ENCODE data around the gene MYH6. TPM values are rescaled to one million over a fixed set of nuclear protein-coding genes. Genes with fewer than 3 reads are reported as not detected.

Gene MYH6
- total and polyA plus RNA-seq, 2 donors (not counting 1 experiment from before 2014, with no cell fraction given): not detected

- Histone ChIP-seq H2AFZ (ENCODE audit: insufficient read depth, low read depth, low read length, poor library complexity, severe bottlenecking) (no peak overlapping the region), H3K27me3 (replicated peaks in 1 of 4; ENCODE audit: control extremely low read depth in 1 of 4, control insufficient read depth in 3 of 4, insufficient read depth in 4 of 4, low read length in 3 of 4) (peaks cover 0 to 33% (median 5%) of the 10 kb centered on the region in 4 experiments), H3K4me2 (replicated peaks; ENCODE audit: low read depth, low read length, poor library complexity, severe bottlenecking) (no peak overlapping the region), H3K4me1 (ENCODE audit: control insufficient read depth in 2 of 2, insufficient read depth in 2 of 2, low read length in 2 of 2) (no peaks in the 10 kb centered on the region), H3K9me3 (ENCODE audit: control extremely low read depth in 1 of 3, control insufficient read depth in 2 of 3, insufficient read depth in 1 of 3, low read length in 2 of 3) (peaks cover 0 to 3% (median 0%) of the 10 kb centered on the region in 3 donors), H3K79me2 (ENCODE audit: control insufficient read depth, insufficient read depth, low read length) (no peaks in the 10 kb centered on the region), H4K20me1 (ENCODE audit: control insufficient read depth, insufficient read depth, low read length, poor library complexity, severe bottlenecking) (no peaks in the 10 kb centered on the region), H3K9ac (ENCODE audit: low read length) (no peak overlapping the region), H3K4me3 (ENCODE audit: control extremely low read depth in 1 of 5, extremely low read depth in 1 of 5, insufficient read depth in 1 of 5, low read depth in 2 of 5, low read length in 4 of 5) (no peak overlapping the region), H3K27ac (ENCODE audit: low read length in 2 of 2) (no peak overlapping the region), H3K36me3 (replicated peaks in 1 of 2; ENCODE audit: control extremely low read depth in 1 of 2, control insufficient read depth in 1 of 2, extremely low read depth in 1 of 2, insufficient read depth in 2 of 2, low read length in 1 of 2) (no peaks in the 10 kb centered on the region)
- no peak for TF ChIP-seq EZH2 (IDR thresholded peaks at IDR 0.05; ENCODE audit: borderline replicate concordance, insufficient read depth, low read depth, low read length, poor library complexity, severe bottlenecking)
- TF ChIP-seq CTCF (IDR thresholded peaks at IDR 0.05): no peak
- WGBS (ENCODE audit: insufficient coverage): 5% methylated on average over 32 of the region's 51 CpGs
- Mint-ChIP-seq H3K9me3 (ENCODE audit: insufficient read depth) (no peaks in the 10 kb centered on the region), H3K27me3 (peaks cover 41% of the 10 kb centered on the region), H3K4me3 (no peak overlapping the region), H3K27ac (no peak overlapping the region), H3K4me1 (no peaks in the 10 kb centered on the region)
- ChIA-PET POLR2A (no interaction called here), CTCF (no interaction called here)
- DNase-seq (no peak), ATAC-seq (ENCODE audit: low read depth) (no peak)
- intact Hi-C loops (cut with micrococcal nuclease): no loop called here
Observed at GRCh38 chr14:23365732-23366425, 42.2 kb downstream of the MYH6 start.

DNA sequence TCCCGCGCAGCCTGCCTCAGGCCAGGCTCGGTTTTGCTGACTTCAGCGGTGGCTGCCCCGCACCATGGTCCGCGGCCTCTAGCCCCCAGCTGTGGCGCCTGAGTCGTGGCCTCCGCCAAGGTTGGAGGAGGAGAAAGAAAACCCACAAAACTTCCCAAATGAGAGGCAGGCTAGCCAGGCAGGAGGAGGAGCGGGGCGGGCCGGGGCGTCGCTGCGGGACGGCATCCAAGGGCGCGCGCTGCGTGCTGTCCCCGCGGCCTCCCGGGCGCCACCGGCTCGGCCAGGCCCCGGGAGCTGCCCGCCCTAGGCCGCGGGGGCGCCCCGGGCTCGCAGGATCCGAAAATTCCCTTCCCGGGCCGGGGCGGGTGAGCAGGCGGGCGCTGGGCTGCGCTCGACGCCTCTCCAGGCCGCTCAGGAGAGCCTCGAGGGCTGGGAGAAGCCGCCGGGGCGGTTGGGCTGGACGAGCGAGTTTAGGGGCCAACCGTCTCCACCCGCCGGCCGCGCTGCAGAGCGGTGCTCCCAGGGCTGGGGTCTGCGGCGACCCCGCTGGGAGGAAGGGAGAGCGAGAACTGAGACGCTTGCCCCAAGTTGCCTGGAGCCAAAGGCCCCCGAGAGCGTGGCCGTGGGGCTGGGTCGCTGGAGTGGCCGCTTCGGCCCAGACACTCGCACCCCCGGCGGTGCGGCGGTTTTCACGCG, 42.9 kb downstream of the MYH6 start, which contains the start of gene EFS:
EFS (minus strand) TSS at position 137 of the 696 bp plus-strand sequence. CDS start 147 bp downstream, outside the sequence.
- CTCF ChIA-PET: no interaction called here
- no peak within 1 kb of the TSS for H3K27ac Mint-ChIP-seq
- Histone ChIP-seq H4K20me1 (ENCODE audit: control insufficient read depth, insufficient read depth, low read length, poor library complexity, severe bottlenecking) (no peaks in the 10 kb centered on the region), H3K4me3 (ENCODE audit: control extremely low read depth in 1 of 5, extremely low read depth in 1 of 5, insufficient read depth in 1 of 5, low read depth in 2 of 5, low read length in 4 of 5) (no peak within 1 kb of the TSS), H3K27ac (ENCODE audit: low read length in 2 of 2) (no peak within 1 kb of the TSS), H3K9ac (ENCODE audit: low read length) (no peak within 1 kb of the TSS), H2AFZ (ENCODE audit: insufficient read depth, low read depth, low read length, poor library complexity, severe bottlenecking) (no peak within 1 kb of the TSS), H3K27me3 (replicated peaks in 1 of 4; ENCODE audit: control extremely low read depth in 1 of 4, control insufficient read depth in 3 of 4, insufficient read depth in 4 of 4, low read length in 3 of 4) (peaks cover 0 to 35% (median 3%) of the 10 kb centered on the region in 4 experiments), H3K36me3 (replicated peaks in 1 of 2; ENCODE audit: control extremely low read depth in 1 of 2, control insufficient read depth in 1 of 2, extremely low read depth in 1 of 2, insufficient read depth in 2 of 2, low read length in 1 of 2) (no peaks in the 10 kb centered on the region), H3K79me2 (ENCODE audit: control insufficient read depth, insufficient read depth, low read length) (no peaks in the 10 kb centered on the region), H3K4me2 (replicated peaks; ENCODE audit: low read depth, low read length, poor library complexity, severe bottlenecking) (no peak within 1 kb of the TSS), H3K9me3 (ENCODE audit: control extremely low read depth in 1 of 3, control insufficient read depth in 2 of 3, insufficient read depth in 1 of 3, low read length in 2 of 3) (peaks cover 0 to 3% (median 0%) of the 10 kb centered on the region in 3 donors), H3K4me1 (ENCODE audit: control insufficient read depth in 2 of 2, insufficient read depth in 2 of 2, low read length in 2 of 2) (no peaks in the 10 kb centered on the region)
- no peak for TF ChIP-seq CTCF (IDR thresholded peaks at IDR 0.05)
- TF ChIP-seq EZH2 (IDR thresholded peaks at IDR 0.05; ENCODE audit: borderline replicate concordance, insufficient read depth, low read depth, low read length, poor library complexity, severe bottlenecking): no peak
- H3K4me3 Mint-ChIP-seq: no peak within 1 kb of the TSS
- POLR2A ChIA-PET: interaction anchor here (0.5 kb wide), 1 partner anchor 99 kb away, joined by 4 read pairs; no protein-coding TSS in a partner anchor
- no peaks in the 10 kb centered on the region for H3K9me3 Mint-ChIP-seq (ENCODE audit: insufficient read depth)
- WGBS (ENCODE audit: insufficient coverage): 6% methylated on average over 74 of the region's 74 CpGs
- DNase-seq (no peak), ATAC-seq (ENCODE audit: low read depth) (no peak)
- no peaks in the 10 kb centered on the region for H3K4me1 Mint-ChIP-seq
- intact Hi-C loops (cut with micrococcal nuclease): no loop called here
- H3K27me3 Mint-ChIP-seq: peaks cover 43% of the 10 kb centered on the region
